ENCODE results near the gene MIEF2. TPM values are rescaled to one million over a fixed set of nuclear protein-coding genes. Genes with fewer than 3 reads are reported as not detected.

The MIEF2 gene
- total RNA-seq, 1 donor from 2014 or later: 18.4 TPM

GRCh38 chr17:18241229-18241871 lies 19.1 kb upstream of the MIEF2 start:
- intact Hi-C loops (cut with DNase I): no loop called here
- Histone ChIP-seq H3K36me3 (peaks cover 0 to 47% of the 10 kb centered on the region in 2 donors), H3K27me3 (no peaks in the 10 kb centered on the region), H3K4me1 (peaks cover 1% of the 10 kb centered on the region), H3K4me3 (no peak overlapping the region), H3K9me3 (no peaks in the 10 kb centered on the region), H3K27ac (no peak overlapping the region)
- DNase-seq (ENCODE audit: extremely low spot score in 2 of 2): no peak
- no peak for TF ChIP-seq POLR2AphosphoS5 (IDR thresholded peaks at IDR 0.05; ENCODE audit: insufficient read depth in 1 of 2, low read depth in 1 of 2)
- no peak for TF ChIP-seq POLR2A (IDR thresholded peaks at IDR 0.05)

- no peak for TF ChIP-seq POLR2A (IDR thresholded peaks at IDR 0.05)
- TF ChIP-seq, protein P1, sequence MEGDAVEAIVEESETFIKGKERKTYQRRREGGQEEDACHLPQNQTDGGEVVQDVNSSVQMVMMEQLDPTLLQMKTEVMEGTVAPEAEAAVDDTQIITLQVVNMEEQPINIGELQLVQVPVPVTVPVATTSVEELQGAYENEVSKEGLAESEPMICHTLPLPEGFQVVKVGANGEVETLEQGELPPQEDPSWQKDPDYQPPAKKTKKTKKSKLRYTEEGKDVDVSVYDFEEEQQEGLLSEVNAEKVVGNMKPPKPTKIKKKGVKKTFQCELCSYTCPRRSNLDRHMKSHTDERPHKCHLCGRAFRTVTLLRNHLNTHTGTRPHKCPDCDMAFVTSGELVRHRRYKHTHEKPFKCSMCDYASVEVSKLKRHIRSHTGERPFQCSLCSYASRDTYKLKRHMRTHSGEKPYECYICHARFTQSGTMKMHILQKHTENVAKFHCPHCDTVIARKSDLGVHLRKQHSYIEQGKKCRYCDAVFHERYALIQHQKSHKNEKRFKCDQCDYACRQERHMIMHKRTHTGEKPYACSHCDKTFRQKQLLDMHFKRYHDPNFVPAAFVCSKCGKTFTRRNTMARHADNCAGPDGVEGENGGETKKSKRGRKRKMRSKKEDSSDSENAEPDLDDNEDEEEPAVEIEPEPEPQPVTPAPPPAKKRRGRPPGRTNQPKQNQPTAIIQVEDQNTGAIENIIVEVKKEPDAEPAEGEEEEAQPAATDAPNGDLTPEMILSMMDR (IDR thresholded peaks at IDR 0.05): no peak
- no peak for TF ChIP-seq POLR2AphosphoS5 (IDR thresholded peaks at IDR 0.05; ENCODE audit: insufficient read depth in 1 of 2, low read depth in 1 of 2)
- Histone ChIP-seq H3K4me3 (no peak overlapping the region), H3K9me3 (no peaks in the 10 kb centered on the region), H3K36me3 (peaks cover 0 to 57% of the 10 kb centered on the region in 2 donors), H3K4me1 (peaks cover 29% of the 10 kb centered on the region), H3K27me3 (no peaks in the 10 kb centered on the region), H3K27ac (no peak overlapping the region)
- no peak for DNase-seq (ENCODE audit: extremely low spot score in 2 of 2)
- intact Hi-C loops (cut with DNase I): no loop called here
Observed at GRCh38 chr17:18245038-18245776, 15.3 kb upstream of the MIEF2 start.

DNA sequence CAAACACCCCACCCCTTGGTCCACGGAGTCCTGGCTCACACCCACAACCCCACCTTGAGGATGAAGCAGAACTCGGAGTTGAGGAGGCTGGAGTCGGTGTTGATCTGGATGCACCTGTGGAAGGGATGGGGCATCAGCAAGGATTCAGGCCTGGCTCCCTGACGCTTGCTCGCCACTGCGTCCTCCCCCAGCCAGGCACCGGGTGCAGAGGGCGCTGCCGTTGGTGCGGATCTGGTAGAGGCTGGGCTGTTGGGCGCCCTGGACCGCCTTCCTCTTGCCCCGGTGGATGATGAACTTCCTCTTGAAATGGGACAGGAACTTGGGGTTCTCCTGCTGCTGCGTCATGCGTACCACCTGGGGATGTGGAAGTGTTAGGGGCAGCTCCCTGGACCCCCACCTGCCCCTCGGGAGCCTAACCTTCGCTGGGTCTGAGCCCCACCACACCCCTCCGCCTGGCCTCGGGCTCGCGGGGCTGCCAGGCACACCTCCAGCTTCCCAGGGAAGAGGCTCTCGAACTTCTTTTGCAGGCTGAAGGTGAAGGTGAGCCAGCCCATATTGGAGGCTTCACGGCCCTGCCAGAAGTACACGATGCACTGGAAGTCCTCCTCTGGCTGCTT lies 14.2 kb upstream of the MIEF2 start:
- Histone ChIP-seq H3K27me3 (no peaks in the 10 kb centered on the region), H3K36me3 (peaks cover 0 to 63% of the 10 kb centered on the region in 2 donors), H3K27ac (no peak overlapping the region), H3K9me3 (no peaks in the 10 kb centered on the region), H3K4me1 (peaks cover 29% of the 10 kb centered on the region), H3K4me3 (no peak overlapping the region)
- intact Hi-C loops (cut with DNase I): no loop called here
- DNase-seq (ENCODE audit: extremely low spot score in 2 of 2): no peak
- TF ChIP-seq POLR2A (IDR thresholded peaks at IDR 0.05): no peak
- TF ChIP-seq, protein P1 (IDR thresholded peaks at IDR 0.05): no peak
- no peak for TF ChIP-seq POLR2AphosphoS5 (IDR thresholded peaks at IDR 0.05; ENCODE audit: insufficient read depth in 1 of 2, low read depth in 1 of 2)

GRCh38 chr17:18246880-18247612 lies 13.4 kb upstream of the MIEF2 start:
- no peak overlapping the region for H3K27ac ChIP-seq
- H3K27me3 ChIP-seq: no peaks in the 10 kb centered on the region
- H3K4me1 ChIP-seq: peaks cover 29% of the 10 kb centered on the region
- TF ChIP-seq POLR2AphosphoS5 (IDR thresholded peaks at IDR 0.05; ENCODE audit: insufficient read depth in 1 of 2, low read depth in 1 of 2): peak in 1 of 2 donors; percentile 24
- TF ChIP-seq, protein P1 (IDR thresholded peaks at IDR 0.05): no peak
- no peak for TF ChIP-seq POLR2A (IDR thresholded peaks at IDR 0.05)
- no peak overlapping the region for H3K4me3 ChIP-seq
- intact Hi-C loops (cut with DNase I): no loop called here
- DNase-seq (ENCODE audit: extremely low spot score in 2 of 2): no peak
- H3K36me3 ChIP-seq: peaks cover 0 to 65% of the 10 kb centered on the region in 2 donors
- no peaks in the 10 kb centered on the region for H3K9me3 ChIP-seq

DNA sequence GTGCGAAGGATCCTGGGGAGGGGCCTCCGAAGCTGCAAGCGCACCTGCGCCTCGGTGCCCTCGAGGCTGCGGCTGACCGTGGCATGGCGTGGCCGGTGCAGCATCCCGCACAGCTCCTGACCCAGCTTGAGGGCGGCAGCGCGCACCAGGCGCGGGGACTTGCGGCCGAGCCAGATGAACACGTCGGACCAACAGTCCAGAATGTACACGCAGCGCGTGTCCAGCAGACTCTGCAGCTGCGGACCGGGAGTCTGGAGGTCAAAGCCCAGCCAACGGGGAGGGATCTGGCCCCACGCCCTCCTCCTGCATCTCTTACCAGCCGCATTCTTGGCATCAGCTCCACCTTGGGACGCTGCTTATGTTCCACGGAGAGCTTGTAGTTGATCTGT lies 12.9 kb upstream of the MIEF2 start:
- no peak for DNase-seq (ENCODE audit: extremely low spot score in 2 of 2)
- Histone ChIP-seq H3K4me3 (no peak overlapping the region), H3K9me3 (no peaks in the 10 kb centered on the region), H3K36me3 (peaks cover 0 to 67% of the 10 kb centered on the region in 2 donors), H3K27ac (peak overlapping the region; percentile 47), H3K27me3 (no peaks in the 10 kb centered on the region), H3K4me1 (peaks cover 29% of the 10 kb centered on the region)
- intact Hi-C loops (cut with DNase I): no loop called here
- TF ChIP-seq, protein P1 (IDR thresholded peaks at IDR 0.05): no peak
- TF ChIP-seq POLR2A (IDR thresholded peaks at IDR 0.05) (no peak), POLR2AphosphoS5 (IDR thresholded peaks at IDR 0.05; ENCODE audit: insufficient read depth in 1 of 2, low read depth in 1 of 2) (peak in 1 of 2 donors; percentile 17)
